GM18508 (cell line): Measurements from ENCODE around the gene RPL7A.
"Not testable (repeated sequence)": the region's sequence is repeated elsewhere in the genome, so short reads cannot be mapped to it uniquely, and the experiment has no call there.

Source experiments
- ATAC-seq: cut with Tn5 transposase; IDR thresholded peaks from one replicate; pipeline ENCODE4 v1.9.1; 2021; ENCODE audit warnings: moderate number of reproducible peaks; ENCODE audit not compliant: insufficient read depth, unreplicated experiment

The RPL7A gene

DNA sequence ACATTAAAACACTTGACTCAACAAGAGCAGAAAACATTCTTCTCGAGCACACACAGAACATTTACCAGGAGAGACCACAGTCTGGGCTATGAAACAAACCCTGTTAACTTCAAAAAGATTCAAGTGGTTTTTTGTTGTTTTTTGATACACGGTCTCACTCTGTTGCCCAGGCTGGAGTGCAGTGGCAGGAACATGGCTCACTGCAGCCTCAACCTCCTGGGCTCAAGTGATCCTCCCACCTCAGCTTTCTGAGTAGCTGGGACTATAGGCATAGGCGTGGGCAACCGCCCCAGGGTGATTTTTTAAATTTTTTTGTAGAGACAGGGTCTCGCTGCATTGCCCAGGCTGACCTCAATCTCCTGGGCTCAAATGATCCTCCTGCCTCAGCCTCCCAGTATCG lies 21.0 kb upstream of the RPL7A start:
- not testable (repeated sequence) for ATAC-seq

DNA sequence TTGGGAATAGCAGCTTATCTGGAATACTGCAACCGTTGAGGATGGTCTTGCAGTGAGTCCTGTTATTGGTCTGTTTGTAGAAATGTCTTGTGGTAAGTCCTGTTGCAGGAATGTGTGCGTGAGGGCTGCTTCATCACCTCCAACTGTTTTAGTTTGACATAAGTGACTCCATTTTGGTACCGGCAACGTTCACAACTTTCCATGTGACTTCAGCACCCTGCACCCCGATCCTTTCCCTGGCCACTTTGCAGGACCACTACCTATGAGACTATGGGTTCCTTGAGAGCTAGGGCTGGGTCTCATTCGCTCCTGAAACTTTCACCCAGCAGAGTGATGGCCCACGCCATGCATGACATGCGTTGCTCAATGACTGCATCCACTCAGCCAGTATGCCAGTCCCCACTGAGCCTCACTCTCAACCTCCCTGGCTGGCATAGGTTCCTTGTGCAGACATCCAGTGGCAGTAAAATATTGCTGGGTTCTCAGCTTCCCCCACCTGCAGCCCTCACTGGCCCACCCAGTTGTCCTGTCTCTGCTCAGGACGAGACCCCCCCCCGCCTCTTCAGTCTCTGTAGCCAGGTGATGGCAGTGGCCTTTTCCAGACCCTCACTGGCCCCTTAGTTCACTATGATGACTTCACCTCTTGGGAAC lies 20.1 kb upstream of the RPL7A start:
- ATAC-seq = no peak

DNA sequence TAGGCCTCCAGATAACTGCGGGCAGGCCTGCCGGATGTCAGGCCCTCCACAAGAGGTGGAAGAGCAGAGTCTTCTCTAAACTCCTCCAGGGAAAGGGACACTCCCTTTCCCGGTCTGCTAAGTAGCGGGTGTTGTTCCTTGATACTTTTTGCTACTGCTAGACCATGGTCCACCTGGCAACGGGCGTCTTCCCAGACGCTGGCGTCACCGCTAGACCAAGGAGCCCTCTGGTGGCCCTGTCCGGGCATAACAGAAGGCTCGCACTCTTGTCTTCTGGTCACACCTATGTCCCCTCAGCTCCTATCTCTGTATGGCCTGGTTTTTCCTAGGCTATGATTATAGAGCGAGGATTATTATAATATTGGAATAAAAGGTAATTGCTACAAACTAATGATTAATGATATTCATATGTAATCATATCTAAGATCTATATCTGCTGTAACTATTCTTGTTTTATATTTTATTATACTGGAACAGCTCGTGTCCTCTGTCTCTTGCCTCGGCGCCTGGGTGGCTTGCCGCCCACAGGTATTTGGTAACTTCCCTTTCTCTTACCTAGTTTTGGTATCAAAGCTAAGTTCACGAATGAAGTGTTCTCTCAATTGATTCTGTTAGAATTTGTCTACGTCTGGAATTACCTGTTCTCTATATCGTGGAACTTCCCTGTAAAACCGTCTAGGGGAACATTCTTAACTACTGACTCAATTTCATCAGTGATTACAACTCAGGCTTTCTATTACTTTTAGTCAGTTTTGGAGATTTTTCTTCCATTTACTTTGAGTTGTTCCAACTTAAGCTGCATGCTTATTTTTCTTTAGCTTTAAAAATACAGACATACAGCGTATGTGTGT lies 18.5 kb upstream of the RPL7A start:
- not testable (repeated sequence) for ATAC-seq

DNA sequence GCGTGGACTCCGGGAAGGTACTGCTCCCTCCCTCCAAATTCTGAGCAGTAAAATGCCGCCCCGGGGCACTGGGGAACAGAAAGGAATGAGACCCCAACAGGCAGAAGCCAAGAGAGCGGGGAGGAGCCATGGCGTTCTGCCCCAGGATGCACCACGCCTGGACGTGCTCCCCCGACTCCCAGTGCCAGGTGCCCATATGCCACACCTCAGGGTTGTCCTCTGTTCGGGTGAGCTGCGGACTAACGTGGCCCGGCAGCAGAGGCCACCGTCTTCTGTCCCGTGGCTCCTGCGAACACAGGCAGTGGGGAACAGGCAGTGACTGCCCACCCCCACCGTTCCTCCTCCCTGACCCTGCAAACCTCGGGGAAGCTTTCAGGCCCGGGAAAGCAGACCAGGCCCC lies 16.8 kb upstream of the RPL7A start:
- ATAC-seq = no peak

DNA sequence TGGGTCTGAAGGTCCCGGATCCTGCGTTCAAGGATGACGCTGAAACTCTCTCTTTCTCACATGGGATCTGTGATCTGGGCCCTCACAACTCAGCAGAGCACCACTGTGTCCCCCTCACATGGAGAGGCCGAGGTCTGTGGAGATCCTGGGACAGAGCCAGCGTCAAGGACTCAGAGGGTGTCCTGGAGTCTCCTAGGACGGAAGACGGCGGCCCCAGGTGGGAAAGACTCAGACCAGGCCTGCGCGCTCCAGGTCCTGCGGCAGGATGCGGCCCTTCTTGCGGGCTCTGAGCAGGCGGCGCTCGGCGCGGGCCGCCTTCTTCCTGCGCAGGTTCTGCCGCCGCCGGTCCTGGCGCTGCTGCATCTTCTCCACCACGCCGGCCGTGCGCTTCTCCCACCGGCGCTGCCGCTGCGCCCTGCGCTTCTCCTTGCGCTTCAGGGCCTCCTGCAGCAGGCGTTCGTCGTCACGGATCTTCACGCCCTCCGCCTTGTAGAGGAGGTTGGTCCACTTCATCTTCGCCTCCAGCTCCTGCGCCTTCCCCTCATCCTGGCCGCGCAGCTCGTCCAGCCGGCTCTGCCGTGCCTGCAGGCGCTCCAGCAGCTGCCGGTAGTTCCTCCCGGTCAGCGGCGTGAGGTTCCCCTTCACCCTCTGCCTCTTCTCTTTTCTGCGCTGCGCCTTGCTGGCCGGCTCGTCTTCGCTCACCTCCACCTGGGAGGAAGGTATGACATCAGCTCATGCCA lies 16.2 kb upstream of the RPL7A start:
- no peak for ATAC-seq

DNA sequence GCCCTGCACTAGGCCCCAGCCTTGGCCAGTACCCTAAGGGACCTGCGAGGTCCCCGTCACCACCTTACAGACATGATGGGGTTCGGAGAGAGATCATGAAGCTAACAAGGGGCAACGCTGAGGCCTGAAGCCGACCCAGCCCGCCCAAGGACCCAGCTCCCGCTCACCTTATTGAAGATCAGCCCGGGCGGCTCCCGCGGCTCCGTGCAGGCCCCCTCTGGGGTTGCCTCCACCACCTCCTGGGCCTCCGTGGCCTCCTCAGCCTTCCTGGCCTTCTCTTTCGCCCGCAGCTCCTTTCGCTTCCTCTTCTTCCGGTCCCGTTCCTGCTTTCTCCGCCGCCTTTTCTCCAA lies 15.7 kb upstream of the RPL7A start:
- no peak for ATAC-seq

DNA sequence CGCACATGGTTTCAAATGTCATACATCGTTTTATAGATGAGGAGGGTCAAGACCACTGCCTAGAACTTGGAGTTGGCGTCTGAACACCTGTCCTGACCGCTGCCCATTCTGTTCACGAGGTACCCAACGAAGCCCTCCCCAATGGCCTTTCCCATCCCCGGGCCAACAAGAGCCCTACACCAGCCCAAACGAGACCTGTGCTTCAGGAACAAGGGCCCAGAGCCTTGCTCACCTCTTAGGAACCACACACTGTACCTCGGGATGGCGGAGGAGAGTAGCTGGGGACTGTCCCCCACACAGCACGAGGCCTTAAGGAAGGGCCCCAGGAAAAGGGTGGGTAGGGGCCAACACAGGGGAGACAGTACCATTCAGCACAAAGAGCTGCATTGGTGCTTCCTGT lies 15.0 kb upstream of the RPL7A start:
- no peak for ATAC-seq

DNA sequence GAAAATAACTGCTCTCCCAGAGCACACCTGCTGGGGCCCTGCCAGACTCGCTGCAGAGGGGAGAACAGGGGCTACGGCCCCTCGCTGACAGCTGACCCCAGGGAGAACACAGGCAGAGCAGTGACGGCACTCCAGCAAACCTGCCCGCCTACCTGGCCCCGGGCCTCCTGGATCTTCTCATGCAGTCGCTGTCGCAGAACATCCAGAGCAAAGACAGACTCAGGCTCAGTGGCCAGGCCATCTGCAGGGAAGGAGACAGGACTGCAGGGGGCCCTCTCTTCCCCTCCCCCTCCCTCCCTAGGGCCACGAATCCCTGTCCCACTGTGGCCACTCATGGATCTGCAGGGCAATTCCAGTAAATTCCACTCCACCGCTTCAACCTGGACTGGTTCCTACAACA lies 14.5 kb upstream of the RPL7A start:
- ATAC-seq = no peak

DNA sequence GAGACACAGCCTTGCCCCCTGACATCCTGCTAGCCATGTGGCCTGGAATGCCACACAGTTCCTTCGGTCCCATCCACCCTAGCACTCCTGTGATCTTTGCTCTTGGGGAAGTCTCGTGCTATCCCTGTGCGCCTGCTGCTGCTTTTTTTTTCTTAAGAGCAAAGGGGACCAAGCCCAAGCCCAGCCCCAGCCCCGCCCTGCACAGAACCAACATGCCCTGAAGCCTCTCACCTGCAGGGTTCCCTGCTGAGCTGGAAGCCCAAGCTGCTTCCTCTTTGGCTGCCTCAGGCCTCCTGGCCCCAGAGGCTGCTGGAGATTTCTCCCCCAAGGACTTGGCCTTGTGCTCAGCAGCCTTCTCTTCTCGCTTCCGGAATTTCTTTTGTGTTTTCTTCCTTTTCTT lies 13.9 kb upstream of the RPL7A start:
- no peak for ATAC-seq

DNA sequence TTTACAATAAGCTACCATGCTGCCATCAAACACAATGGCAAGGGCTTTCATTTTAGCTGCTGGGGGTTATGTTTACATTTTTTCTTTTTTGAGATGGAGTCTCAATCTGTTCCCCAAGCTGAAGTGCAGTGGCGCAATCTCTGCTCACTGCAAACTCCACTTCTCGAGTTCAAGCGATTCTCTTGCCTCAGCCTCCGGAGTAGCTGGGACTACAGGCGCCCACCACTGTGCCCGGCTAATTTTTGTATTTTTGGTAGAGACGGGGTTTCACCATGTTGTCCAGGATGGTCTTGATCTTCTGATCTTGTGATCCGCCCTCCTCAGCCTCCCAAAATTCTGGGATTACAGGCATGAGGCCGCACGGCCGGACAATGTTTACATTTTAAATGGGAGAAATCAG lies 13.1 kb upstream of the RPL7A start:
- ATAC-seq = not testable (repeated sequence)

DNA sequence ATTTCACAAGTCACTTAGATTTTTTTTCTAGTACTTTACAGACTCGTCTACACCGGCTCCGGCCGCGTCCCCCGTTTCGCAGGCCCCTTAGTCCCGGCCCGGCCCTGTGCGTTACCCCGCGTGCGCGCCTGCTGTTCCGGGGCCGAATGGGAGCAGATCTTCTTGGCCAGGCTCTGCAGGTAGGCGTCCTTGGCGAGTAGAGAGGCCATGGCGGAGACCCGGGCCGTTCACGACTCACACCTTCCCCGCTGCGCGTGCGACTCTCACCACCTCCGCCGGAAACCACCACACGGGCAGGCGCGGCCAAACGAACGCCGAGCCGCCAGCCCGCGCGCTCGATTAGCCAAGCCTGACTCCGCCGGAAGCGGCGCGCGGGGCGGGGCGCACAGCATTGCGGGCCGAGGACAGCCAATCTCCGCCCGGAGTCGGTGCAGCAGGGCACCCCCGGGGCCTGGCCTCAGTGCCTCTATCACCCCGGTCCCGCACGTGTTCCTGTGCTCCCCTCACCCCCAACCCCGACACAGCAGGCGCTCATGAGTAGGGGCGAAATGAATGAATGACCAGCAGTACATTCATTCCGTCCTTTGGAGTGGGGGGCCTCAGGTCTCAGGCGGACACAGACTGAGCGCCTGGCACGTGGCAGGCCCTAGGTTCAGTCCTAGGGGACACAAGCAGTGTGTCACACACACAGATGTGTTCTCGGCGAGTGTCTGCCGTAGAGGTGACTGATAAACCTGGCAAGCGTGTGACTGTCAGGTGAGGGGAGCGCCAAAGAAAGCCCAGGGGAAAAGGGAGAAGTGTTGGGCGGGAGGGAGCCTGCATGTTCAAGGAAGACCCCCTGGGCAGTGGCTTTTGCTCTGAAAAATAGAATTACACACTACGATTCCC lies 11.8 kb upstream of the RPL7A start, which contains the start of gene SURF6:
TSS of gene SURF6 (minus strand) at position 265 of the 888 bp plus-strand sequence. CDS start at position 209, 56 bp downstream.
- no peak for ATAC-seq

DNA sequence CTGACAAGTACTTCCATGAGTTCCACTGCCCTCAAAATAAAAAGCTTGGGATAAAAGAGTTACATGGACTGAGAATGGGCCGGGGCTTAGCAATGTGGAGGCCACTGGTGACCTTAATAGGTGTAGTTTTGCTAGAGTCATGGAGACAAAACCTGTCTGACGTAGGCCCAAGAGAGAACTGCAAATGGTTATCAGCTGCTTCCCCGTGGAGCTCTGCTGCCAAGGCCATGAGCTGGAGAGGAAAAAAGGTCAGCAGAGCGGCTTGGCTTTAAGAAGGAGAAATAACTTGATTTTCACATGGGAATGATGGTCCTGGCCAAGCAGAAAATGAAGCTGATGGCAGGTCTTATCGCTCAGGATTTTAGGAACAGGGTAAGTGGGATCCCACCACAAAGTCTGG lies 8.4 kb upstream of the RPL7A start:
- ATAC-seq = no peak

DNA sequence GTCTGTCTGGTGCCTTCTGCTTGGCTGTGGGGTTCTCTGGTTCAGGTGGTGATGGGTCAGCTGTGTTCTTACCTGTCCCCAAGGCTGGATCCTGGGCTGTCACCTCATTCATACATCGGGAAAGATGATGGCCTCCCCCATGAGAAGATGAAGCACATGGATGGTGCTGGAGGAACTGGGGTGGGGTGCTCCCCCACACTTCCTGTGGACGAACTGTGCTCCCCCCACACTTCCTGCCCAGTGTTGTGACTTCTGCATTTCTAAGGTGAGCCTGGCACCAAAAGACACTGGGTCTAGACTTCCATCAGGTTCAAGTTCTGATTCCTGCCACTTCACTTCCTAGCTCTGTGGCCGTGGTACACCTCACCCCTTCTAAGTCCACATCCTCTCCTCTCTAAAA lies 7.8 kb upstream of the RPL7A start:
- ATAC-seq = no peak

DNA sequence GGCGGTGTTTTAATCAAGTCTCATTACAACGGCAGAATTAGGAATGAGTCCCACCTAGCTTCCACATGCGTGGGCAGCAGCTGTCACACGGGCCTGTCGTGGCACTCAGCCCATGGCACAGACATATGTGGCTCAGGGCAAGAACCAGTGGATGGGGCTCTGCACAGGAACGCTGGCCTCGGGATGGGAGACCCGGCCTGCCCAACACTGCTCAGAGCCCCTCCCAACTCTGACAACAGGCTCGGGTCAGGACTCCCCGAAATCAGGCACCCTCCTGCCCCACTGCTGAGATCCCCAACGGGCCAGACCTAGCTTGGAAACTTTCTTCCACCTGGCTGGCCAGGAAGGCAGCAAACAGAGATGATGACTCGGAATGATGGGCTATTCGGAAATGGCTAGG lies 7.1 kb upstream of the RPL7A start:
- no peak for ATAC-seq

DNA sequence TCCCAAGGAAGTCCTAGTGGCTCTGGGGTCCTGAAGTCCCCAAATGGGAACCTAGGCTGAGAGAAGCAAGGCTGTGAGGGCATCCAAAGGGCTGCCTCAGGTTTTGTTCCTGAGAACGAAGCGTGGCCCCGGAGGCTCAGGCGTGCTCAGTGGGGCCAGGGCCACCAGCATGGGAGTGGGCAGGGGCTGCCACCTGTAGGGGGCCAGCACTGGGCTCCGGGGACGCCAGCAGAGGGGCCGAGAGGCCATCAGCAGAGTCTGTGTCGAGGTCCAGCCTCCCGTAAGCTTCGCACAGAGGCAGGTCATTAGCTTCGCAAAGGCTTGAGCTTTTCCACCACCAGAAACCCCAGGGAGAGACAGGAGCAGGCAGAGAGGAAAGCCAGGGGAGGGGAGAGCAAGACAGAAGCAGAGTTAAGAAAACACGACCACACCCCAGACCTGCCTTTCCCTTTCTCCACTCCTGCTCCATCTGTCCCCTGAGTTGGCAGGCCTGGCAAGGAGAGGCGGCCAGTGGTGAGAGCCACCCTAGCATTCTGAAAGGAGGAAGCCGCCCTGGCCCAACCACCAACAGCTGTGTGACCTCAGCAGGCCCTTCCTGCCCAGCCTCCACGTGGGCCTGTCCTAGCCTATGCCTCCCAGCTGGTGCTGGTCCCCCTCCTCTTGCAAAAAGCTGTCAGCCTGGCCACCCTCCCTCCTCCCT lies 6.5 kb upstream of the RPL7A start:
- ATAC-seq = no peak

DNA sequence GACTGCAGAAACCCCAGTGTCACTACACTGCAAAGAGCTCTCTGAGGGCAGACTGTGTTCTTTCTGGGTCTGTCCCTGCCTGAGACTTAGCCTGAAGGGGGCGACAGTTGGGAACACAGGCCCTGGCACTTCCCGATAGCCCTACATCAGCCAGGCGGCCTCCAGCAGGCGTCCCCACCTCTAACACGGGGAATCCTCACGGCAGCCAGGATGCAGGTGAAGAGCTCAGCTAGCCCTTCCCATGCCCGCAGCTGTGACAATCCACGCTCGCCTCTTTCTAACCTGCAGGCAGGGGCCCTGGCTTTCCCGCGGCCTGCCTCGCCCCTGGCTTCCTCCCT lies 6.0 kb upstream of the RPL7A start:
- no peak for ATAC-seq

DNA sequence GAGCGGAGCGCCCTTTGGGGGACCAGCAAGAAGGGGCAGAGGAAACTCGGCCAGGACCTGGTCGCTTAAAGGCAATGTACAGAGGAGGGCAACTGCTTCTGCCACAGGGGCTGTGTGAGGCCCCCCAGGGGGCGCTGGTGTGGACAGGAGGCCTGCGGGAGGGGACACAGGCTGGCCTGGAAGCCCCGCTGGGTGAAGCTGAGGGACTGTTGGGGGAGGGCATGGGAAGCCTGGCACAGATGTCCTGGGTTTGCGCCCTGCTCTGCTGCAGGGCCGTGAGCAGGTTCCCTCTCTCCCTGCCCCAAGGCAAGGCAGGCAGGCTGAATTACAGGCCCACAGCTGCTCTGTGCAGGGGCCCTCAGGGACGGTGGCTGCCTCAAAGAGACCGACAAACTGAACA lies 5.4 kb upstream of the RPL7A start:
- no peak for ATAC-seq

DNA sequence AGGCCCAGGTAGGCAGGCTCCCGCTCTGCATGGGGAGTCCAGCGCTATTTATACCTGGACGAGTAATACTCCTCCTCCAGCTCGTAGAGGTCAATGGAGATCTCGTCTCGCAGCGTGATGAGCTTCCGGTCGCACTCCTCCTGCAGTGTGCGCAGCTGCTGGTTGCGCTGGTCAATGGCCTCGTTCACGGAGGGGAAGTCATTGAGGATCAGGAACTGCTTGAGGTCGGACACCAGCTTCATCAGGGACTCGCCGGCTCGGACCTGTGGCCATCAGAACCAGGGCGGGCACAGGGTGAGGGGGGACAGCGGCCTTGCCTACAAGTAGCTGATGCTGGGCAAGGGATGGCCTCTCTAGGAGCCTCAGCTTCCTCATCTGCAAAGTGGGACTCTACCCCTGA lies 3.9 kb upstream of the RPL7A start:
- ATAC-seq = no peak

DNA sequence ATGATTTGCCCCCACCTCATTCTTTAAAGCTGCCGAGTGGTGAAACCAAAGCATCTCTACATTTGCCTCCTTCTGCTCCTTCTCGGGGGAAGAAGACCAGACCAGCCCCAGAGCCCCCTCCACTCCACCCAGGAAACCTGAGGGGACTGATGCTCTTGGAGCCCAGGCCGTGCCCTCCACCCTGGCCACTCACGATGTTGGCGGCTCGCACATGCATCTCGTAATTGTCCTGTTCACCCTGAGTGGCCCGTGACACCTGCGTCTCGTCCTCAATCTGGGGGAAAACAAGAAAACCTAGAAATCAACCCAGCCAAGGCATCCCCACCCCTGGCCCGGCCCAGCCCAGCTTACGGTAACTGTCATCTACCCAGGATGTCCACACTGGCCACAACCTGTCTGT lies 3.0 kb upstream of the RPL7A start:
- no peak for ATAC-seq

DNA sequence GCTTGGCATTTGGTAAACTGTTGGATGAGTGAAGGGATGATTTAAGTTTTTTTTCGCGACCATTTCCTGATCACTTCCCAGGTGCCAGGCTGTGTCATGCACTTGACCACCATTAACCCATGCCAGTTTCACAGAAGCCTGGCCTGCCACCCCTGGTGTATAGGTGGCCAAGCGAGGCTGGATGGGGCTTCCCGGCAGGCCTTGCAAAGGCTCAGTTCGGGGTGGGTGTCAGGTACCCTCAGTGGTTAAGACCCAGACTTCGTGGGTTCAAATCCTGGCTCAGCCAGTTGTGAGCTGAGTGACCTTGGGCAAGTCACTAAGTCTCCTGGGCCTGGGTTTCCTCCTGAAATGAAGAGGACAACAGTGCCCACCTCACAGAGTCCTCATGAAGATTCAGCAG lies 2.4 kb upstream of the RPL7A start:
- ATAC-seq = no peak
